Measurements from ENCODE around the gene SLX4IP.

- no peak for TF ChIP-seq ATF2 (CRISPR knock-in tag; IDR thresholded peaks at IDR 0.05; ENCODE audit: borderline replicate concordance, low read depth)
- TF ChIP-seq CTCF (IDR thresholded peaks at IDR 0.05), result no peak
- no peak for TF ChIP-seq RORB (CRISPR knock-in tag; IDR thresholded peaks at IDR 0.05)
- no peak for TF ChIP-seq SP1 (CRISPR knock-in tag; conservative IDR thresholded peaks at IDR 0.05)
- TF ChIP-seq GRHL2 (CRISPR knock-in tag; IDR thresholded peaks at IDR 0.05; ENCODE audit: insufficient replicate concordance, severe bottlenecking), result no peak
- no peak for TF ChIP-seq IRF2 (CRISPR knock-in tag; IDR thresholded peaks at IDR 0.05; ENCODE audit: borderline replicate concordance, low read depth)
- TF ChIP-seq AFF4 (CRISPR knock-in tag; IDR thresholded peaks at IDR 0.05; ENCODE audit: borderline replicate concordance), result no peak
- TF ChIP-seq ATF3 (CRISPR knock-in tag; conservative IDR thresholded peaks at IDR 0.05), result no peak
These were observed 191.8 kb downstream of the SLX4IP start for GRCh38 chr20:10626896-10627295.

Measured in WTC11 (cell line).